Stimulated activated CD4-positive, alpha-beta T cell treated with anti-CD3 and anti-CD28 coated beads, Interleukin-2, amount 100 ng/mL, for 48 hours (primary cell): ENCODE results near the gene BCL7B.
A peak's percentile ranks its signal among the peaks of the same experiment; 100 is the strongest.
"Not testable (repeated sequence)": the region's sequence is repeated elsewhere in the genome, so short reads cannot be mapped to it uniquely, and the experiment has no call there.

ENCODE experiments used
- DNase-seq, 2 donors: peaks; one replicate each; pipeline ENCODE4 v3.0.0-alpha.2; 2020

BCL7B gene

DNA sequence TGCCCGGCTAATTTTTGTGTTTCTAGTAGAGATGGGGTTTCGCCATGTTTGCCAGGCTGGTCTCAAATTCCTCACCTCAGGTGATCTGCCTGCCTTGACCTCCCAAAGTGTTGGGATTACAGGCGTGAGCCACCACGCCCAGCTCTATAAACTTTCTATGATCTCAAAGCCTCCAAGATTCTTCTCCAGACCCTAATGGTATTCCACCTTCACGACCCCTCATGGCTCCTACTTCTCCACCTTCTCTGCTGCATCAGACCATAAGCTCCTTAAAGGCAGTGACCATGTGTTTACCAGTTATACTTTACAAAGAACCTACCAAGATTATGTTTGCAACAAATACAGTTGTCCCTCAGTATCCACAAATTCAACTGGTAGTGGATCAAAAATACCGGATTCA is 25.3 kb downstream of the BCL7B start:
- no peak for DNase-seq

- no peak for DNase-seq
Measured at GRCh38 chr7:73530800-73531199, 26.7 kb downstream of the BCL7B start.

DNA sequence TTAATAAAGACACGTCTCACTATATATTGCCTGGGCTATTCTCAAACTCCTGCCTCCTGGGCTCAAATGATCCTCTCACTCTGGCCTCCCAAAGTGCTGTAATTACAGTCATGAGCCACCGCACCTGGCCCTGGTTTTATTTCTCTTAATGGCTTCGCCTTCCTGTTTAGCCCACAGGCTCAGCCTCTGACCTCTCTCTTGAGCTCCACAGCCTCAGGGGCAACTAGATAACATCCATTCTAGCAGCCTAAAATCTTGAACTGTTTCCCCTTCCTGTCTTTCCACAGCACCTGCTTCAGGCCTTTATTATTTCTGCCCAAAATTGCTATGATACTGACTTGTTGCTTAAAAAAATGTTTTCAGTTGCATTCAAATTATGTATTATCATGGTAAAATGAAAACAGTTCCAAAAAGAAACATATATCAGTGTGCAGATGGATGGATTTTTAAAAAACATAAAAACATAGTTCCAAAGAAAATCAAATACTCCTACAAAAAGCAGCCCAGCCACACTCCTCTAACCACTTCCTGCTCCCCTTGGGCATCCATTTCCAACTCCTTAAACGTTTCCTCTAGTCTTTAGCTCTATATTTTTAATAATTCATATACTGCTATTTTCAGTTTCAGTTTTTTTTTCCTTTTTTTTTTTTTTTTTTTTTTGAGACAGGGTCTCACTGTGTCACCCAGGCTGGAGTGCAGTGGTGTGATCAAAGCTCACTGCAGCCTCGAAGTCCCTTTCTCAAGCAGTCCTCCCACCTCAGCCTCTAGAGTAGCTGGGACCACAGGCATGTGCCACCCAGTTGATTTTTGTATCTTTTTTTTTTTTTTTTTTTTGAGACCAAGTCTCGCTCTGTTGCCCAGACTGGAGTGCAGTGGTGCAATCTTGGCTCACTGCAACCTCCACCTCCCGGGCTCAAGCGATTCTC is 30.3 kb downstream of the BCL7B start:
- DNase-seq: no peak

GRCh38 chr7:73526158-73526494 is 31.4 kb downstream of the BCL7B start:
- DNase-seq: not testable (repeated sequence)

DNA sequence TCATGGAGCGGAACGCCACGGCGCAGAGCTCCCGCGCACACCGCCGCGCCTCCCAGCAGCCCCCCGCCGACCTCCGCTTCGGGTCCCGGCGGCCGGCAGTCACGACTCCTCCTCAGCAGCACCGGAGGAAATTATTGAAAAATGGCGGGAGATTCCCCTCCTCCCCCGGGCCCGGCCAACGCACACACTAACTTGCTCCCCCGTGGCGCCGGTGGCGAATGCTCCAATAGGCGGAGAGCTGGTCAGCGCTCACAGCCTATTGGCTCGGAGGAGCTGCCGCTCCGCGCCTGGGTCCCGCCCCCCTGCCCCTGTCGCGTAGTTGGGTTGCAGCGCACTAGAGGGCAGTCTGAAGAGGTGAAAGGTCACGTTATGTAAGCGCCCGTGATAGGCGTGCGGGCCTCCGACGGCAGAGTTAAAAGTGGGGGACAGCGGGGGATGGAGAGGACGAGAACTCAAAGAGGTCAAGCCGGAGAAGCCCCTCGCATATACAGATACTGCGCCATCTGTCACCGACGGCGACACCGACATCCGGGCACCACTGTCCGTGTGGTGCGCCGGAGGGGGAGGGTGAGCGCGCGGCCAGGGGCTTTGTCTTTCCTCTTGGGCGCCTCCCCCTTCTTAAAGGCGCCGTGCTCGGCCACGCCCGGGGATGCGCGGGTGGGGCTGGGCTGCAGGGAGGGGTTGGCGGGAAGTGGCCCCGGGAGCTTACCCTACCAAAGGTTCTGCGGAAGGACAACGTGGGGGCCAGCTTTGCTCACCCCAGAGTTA is 35.2 kb downstream of the BCL7B start, which contains the start of gene BAZ1B:
TSS of gene BAZ1B (minus strand) at position 189 of the 768 bp plus-strand sequence. CDS start 360 bp downstream, outside the sequence.
- DNase-seq: peak; percentile 95 to 96

- DNase-seq: peak in 1 of 2 donors; percentile 65
Measured at GRCh38 chr7:73521636-73522104, 35.8 kb downstream of the BCL7B start.

DNA sequence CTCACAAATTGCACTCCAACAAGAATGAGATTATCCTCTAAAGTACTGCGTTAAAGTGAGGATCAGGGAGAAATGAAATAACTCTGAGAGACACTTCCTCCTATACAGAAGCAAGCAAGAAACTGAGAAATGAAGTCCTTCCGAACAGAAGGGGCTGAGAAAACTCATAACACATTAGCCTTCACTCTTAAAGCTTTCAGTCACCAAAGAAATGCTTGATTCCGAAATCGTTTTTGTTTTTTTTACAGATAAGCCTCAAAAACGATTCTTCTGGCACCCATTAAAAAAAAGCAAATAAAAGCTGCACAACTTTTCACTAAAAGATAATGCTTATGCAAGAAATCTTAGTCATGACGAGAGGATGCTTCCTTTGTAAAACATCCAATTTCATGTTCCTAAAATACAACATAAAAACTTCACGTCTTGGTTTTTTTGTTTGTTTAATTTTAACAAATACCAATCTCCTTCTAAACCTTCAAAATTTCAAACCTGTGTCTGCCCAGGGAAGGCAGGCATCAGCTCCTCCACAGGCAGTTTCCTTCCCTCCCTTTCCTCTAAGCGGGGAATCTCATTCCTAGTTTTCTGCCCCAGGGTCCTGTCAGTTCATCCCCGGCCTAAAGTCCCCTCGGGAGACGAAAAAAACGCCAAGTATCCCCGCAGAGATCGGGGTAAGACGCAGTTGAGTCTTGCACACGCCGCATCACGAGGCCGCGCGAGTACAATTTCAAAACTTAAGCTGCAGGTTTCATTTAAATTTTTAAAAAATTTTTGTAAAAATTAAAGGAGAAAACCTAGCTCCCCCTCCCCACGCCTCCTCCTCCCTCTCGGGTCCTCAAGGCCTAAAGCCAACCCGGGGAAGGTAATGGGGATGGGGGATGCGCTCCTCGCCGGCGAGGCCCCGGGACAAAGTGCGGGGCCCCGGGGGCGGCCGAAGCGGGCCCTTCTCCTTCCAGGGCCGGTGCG is 36.5 kb downstream of the BCL7B start:
- peak in 1 of 2 donors; percentile 16 for DNase-seq

DNA sequence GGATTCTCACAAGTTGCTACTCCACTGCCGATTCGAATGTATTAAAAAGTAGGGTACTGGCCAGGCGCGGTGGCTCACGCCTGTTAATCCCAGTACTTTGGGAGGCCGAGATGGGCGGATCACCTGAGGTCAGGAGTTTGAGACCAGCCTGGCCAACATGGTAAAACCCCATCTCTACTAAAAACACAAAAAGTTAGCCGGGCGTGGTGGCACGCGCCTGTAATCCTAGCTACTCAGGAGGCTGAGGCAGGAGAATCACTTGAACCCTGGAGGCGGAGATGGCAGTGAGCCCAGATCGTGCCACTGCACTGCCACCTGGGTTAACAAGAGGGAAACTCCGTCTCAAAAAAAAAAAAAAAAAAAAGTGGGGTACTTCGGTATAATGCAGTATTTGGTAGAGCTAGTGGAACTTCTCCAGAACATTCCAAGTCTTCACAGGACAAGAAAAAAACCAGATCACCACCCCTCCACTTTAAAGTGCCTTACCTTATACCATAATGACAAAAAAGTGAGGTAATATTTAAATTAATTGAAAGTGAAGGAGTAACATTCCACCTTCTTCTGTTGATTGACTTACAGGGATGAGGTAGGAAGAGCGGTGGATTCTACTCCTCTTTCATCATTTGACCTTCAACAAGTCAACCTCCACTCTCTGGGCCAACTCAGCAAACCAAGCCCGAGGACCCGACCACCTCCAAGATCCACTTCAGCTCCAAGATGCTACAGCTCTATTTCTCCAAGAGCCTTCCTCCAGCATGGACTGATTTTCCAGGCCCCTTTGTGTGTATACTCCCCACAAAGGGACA is 37.4 kb downstream of the BCL7B start:
- DNase-seq: no peak

GRCh38 chr7:73518470-73518869 is 39.0 kb downstream of the BCL7B start:
- no peak for DNase-seq

- DNase-seq: no peak
Measured at GRCh38 chr7:73517241-73517995, 40.1 kb downstream of the BCL7B start.

DNA sequence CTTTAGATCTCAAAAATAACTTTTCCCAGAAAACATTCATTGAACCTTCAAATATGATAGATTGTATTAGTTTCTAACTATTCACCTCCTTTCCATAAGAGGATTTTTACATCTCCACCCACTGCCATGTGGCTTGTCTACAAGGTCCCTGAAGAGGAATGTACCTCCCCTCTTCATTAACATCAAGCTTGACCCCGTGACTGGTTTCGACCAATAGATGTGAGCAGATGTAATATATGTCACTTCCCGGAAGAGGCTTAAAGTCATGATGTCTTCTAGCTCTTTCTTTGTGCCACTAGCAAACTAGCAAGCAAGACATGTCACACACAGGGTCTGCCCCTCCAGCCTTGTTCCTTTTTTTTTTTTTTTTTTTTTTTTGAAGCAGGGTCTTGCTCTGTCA is 42.3 kb downstream of the BCL7B start:
- DNase-seq: no peak

DNA sequence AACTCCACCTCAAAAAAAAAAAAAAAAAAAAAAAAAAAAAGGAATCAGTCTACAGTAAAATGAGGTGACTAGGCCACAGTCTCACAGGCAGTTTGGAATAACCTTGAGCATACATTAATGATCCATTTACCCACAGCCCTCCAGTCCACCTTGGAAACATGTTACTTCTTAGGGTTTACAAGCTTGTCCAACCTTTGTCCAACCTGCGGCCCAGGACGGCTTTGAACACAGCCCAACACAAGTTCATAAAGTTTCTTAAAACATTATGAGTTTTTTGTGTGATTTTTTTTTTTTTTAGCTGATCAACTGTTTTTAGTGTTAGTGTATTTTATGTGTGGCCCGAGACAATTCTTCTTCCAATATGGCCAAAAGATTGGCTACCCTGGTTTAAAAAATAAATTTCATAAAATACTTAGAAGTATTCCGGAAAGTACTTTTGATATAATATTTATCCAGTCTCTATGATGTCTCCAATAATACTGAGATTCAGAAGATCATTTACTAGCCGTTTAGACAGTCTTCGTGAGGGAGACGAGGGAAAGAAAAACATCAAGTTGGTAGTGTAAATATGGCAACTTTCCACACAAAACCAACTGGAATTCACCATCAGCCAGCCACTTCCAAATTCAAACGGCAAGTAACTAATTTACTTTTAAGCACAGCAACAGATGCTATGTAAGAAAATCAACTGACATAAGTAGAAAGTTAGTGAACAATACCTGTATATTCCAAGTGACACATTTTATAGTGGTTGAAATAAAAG is 45.3 kb downstream of the BCL7B start:
- DNase-seq: no peak

DNA sequence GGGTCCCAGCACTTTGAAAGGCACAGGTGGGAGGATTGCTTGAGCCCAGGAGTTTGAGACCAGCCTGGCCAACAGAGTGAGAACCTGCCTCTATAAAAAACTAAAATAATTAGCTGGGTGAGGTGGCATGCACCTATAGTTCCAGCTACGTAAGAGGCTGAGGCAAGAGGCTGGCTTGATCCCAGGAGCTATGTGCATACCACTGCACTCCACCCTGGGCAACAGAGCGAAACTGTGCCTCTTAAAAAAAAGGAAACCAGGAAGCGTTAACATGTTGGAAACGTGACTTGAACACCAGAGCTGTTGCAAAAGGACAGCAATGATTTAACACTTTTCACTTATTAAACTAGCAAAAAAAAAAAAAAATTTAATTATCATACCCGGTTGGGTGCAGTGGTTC is 48.0 kb downstream of the BCL7B start:
- DNase-seq: no peak

DNA sequence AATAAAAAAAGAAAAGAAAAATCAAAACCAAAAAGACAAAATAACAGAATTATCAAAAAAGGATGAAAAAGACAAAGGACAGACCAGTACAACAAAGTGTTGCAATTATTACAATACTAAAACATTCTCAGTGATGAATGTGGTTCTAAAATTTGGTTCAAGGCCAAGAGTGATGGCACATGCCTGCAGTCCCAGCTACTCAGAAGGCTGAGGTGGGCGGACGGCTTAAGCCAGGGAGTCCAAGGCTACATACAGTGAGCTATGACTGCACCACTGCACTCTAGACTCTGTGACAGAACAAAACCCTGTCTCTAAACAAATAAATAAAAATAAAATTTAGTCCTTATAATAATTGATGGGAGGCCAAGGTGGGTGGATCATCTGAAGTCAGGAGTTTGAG is 49.9 kb downstream of the BCL7B start:
- DNase-seq: no peak

GRCh38 chr7:73504920-73505319 is 52.6 kb downstream of the BCL7B start:
- DNase-seq: no peak

DNA sequence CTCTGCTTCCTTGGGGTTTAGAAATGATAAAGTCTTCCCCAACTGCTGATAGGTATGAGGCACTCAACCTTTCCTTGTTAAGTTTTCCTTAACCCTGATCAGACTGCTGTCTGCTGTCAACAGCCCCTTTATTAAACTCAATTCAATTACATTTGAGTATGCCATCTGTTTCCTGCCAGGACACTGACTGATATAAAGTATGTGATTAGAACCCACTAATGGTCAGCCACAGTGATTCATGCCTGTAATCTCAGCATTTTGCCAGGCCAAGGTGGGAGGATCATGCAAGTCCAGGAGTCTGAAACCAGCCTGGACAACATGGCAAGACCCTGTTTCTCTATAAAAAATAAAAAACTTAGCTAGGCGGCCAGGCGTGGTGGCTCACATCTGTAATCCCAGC is 53.5 kb downstream of the BCL7B start:
- DNase-seq: no peak

DNA sequence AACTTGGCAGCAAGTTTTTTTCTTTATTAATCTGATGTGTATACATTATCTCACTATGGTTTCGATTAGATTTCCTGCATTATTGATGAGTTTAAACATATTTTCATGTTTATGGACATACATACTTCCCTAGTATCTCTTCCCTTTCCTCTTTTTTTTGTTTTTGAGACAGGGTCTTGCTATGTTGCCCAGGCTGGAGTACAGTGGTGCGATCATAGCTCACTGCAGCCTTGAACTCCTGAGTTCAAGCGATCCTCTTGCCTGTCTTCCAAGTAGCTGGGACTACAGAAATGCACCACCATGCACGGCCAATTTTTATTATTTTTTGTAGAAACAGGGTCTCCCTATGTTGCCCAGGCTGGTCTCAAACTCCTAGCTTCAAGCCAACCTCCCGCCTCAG is 54.3 kb downstream of the BCL7B start:
- DNase-seq: no peak

- DNase-seq: no peak
Measured at GRCh38 chr7:73496626-73497025, 60.9 kb downstream of the BCL7B start.

- DNase-seq: not testable (repeated sequence)
Measured at GRCh38 chr7:73495507-73495906, 62.0 kb downstream of the BCL7B start.

DNA sequence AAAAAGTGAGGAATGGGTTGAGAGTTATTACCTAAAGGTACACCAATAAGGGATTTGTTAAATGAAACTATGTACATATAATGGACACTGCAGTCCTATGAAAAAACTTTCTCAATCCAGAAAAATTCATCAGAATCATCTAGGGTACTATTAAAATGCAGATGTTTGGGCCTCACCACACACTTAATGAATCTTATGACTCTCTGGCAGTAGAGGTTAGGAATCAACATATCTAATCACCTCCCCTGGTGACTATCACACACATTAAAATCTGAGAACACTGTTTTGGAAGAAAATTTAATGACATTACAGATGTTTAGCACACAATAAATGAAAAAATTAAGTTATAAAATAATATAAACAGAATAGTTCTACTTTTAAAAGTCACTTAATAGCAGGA is 67.5 kb downstream of the BCL7B start:
- DNase-seq: no peak
